ENCODE results near the gene RNF10.
"Not testable (repeated sequence)": the region's sequence is repeated elsewhere in the genome, so short reads cannot be mapped to it uniquely, and the experiment has no call there.

The RNF10 gene

DNA sequence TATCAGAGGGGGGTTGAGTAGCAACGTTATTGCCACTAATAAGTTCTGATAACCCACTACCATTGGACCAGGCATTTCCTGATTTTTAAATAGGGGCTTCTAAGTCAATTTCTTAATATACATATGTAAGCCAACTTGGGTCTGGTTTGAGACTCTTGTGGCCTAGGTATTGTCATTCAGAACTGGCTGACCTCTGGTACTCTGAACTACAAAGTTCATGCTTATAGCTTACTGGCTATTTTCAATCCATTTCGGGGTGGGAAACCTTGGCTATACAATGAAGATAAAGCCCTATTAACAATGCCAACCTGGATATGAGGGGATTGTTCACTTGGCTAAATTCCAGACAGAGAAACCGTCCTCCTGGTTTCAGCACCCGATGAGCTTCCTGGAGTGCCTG lies 29.6 kb upstream of the RNF10 start:
- TF ChIP-seq, protein P1, sequence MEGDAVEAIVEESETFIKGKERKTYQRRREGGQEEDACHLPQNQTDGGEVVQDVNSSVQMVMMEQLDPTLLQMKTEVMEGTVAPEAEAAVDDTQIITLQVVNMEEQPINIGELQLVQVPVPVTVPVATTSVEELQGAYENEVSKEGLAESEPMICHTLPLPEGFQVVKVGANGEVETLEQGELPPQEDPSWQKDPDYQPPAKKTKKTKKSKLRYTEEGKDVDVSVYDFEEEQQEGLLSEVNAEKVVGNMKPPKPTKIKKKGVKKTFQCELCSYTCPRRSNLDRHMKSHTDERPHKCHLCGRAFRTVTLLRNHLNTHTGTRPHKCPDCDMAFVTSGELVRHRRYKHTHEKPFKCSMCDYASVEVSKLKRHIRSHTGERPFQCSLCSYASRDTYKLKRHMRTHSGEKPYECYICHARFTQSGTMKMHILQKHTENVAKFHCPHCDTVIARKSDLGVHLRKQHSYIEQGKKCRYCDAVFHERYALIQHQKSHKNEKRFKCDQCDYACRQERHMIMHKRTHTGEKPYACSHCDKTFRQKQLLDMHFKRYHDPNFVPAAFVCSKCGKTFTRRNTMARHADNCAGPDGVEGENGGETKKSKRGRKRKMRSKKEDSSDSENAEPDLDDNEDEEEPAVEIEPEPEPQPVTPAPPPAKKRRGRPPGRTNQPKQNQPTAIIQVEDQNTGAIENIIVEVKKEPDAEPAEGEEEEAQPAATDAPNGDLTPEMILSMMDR (conservative IDR thresholded peaks at IDR 0.05; ENCODE audit: low read depth, low read length): no peak
- no peak for DNase-seq (ENCODE audit: low read depth)
- no peak overlapping the region for H3K4me3 ChIP-seq (ENCODE audit: low read depth, low read length)

GRCh38 chr12:120508537-120508936 lies 25.6 kb upstream of the RNF10 start:
- TF ChIP-seq, protein P1 (conservative IDR thresholded peaks at IDR 0.05; ENCODE audit: low read depth, low read length): no peak
- no peak overlapping the region for H3K4me3 ChIP-seq (ENCODE audit: low read depth, low read length)
- DNase-seq (ENCODE audit: low read depth): no peak

- no peak overlapping the region for H3K4me3 ChIP-seq (ENCODE audit: low read depth, low read length)
- TF ChIP-seq, protein P1 (conservative IDR thresholded peaks at IDR 0.05; ENCODE audit: low read depth, low read length): no peak
- DNase-seq (ENCODE audit: low read depth): no peak
Observed at GRCh38 chr12:120514002-120514401, 20.2 kb upstream of the RNF10 start.

- no peak overlapping the region for H3K4me3 ChIP-seq (ENCODE audit: low read depth, low read length)
- TF ChIP-seq, protein P1 (conservative IDR thresholded peaks at IDR 0.05; ENCODE audit: low read depth, low read length): no peak
- DNase-seq (ENCODE audit: low read depth): no peak
Observed at GRCh38 chr12:120515496-120515895, 18.7 kb upstream of the RNF10 start.

DNA sequence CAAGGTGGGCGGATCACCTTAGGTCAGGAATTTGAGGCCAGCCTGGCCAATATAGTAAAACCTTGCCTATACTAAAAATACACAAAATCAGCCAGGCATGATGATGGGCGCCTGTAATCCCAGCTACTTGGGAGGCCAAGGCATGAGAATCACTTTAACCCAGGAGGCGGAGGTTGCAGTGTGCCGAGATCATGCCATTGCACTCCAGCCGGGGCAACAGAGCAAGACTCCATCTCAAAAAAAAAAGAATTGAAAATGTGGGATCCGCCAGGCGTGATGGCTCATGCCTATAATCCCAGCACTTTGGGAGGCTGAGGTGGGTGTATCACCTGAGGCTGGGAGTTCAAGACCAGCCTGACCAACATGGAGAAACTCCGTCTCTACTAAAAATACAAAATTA lies 14.8 kb upstream of the RNF10 start:
- H3K4me3 ChIP-seq (ENCODE audit: low read depth, low read length); DNase-seq (ENCODE audit: low read depth): not testable (repeated sequence)

GRCh38 chr12:120522568-120522967 lies 11.6 kb upstream of the RNF10 start:
- no peak for DNase-seq (ENCODE audit: low read depth)
- TF ChIP-seq, protein P1 (conservative IDR thresholded peaks at IDR 0.05; ENCODE audit: low read depth, low read length): no peak
- H3K4me3 ChIP-seq (ENCODE audit: low read depth, low read length): no peak overlapping the region

- TF ChIP-seq, protein P1 (conservative IDR thresholded peaks at IDR 0.05; ENCODE audit: low read depth, low read length): no peak
- H3K4me3 ChIP-seq (ENCODE audit: low read depth, low read length): peak within 1 kb of the TSS; percentile 92
- DNase-seq (ENCODE audit: low read depth): peak; percentile 90
Observed at GRCh38 chr12:120528861-120529525, 5.2 kb upstream of the RNF10 start, which contains the start of gene COQ5. COQ5 (minus strand) TSS chr12:120529158; CDS start chr12:120529141, 17 bp downstream.
